Measurements from ENCODE around the gene FOXO1.

Gene FOXO1

DNA sequence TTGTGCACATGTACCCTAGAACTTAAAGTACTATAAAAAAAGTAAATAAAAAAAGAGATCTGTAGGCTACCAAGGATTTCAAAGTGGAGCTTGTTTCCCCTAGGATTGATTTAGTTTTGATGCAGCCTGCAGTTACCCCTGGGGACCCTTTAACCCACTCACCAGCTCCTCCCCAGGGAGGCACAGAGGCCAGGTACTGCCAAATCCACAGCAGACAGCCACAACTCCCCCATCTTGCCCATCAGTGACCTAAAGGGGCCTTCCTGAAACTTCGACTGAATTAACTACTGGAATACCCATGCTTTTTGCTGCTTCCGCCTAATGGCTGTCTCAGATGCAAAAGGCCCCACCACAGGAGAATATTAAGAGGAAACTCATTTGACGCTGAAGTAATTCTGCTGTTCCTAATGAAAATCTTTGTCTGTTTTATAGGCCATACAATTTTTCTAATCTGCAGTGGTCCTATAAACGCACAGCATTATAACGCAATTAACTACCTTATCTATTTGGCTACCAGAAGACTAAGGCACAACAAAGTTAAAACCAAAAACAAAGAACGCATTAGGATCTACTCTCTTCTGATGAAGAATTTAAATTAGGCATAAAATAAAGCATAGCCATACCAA lies 95.0 kb downstream of the FOXO1 start:
- Histone ChIP-seq H3K4me1 (ENCODE audit: control insufficient read depth in 5 of 5, insufficient read depth in 5 of 5, low read length in 5 of 5) (peaks cover 3 to 67% (median 54%) of the 10 kb centered on the region in 5 donors), H3K9me3 (ENCODE audit: control insufficient read depth in 5 of 5, low read length in 5 of 5) (no peaks in the 10 kb centered on the region), H3K27ac (ENCODE audit: low read depth, low read length) (peak overlapping the region; percentile 11), H3K36me3 (ENCODE audit: control insufficient read depth in 5 of 5, insufficient read depth in 5 of 5, low read length in 5 of 5) (no peaks in the 10 kb centered on the region), H3K9ac (ENCODE audit: low read length in 5 of 5) (no peak overlapping the region), H3K4me3 (ENCODE audit: low read depth in 1 of 5, low read length in 5 of 5) (no peak overlapping the region), H3K27me3 (ENCODE audit: control insufficient read depth in 5 of 5, insufficient read depth in 4 of 5, low read length in 5 of 5) (no peaks in the 10 kb centered on the region)

DNA sequence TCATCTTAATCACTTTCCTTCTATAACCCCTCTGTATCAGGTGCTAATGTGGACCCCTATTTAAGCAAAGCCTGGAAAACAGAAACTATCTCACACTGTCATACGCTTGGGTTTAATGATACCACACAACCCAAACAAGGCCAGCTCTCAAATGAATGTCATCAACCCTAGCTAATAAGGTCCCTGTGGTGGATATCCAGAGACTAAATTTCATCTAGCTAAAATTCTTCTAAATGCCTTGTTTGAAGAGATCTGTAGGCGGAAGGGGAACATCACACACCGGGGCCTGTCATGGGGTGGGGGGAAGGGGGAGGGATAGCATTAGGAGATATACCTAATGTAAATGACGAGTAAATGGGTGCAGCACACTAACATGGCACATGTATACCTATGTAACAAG lies 95.5 kb downstream of the FOXO1 start:
- Histone ChIP-seq H3K4me1 (ENCODE audit: control insufficient read depth in 5 of 5, insufficient read depth in 5 of 5, low read length in 5 of 5) (peaks cover 3 to 69% (median 55%) of the 10 kb centered on the region in 5 donors), H3K9ac (ENCODE audit: low read length in 5 of 5) (no peak overlapping the region), H3K27me3 (ENCODE audit: control insufficient read depth in 5 of 5, insufficient read depth in 4 of 5, low read length in 5 of 5) (no peaks in the 10 kb centered on the region), H3K36me3 (ENCODE audit: control insufficient read depth in 5 of 5, insufficient read depth in 5 of 5, low read length in 5 of 5) (no peaks in the 10 kb centered on the region), H3K27ac (ENCODE audit: low read depth, low read length) (peak overlapping the region; percentile 11), H3K4me3 (ENCODE audit: low read depth in 1 of 5, low read length in 5 of 5) (no peak overlapping the region), H3K9me3 (ENCODE audit: control insufficient read depth in 5 of 5, low read length in 5 of 5) (no peaks in the 10 kb centered on the region)

DNA sequence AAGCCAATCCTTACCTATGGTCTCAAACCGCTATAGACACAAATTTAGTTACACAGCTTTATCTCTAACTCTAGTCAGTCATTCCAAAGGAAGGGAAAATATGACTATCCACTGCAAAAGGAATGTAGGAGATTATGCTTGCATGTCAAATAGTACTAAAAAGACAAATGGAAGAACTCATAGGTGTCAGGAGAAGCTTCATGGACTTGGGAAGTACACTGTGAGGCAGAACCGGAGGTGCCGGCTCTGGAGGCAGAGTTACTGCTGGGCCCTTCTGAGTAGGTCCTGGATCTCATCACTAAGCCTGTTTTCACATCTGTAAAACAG lies 97.5 kb downstream of the FOXO1 start:
- H3K27ac ChIP-seq (ENCODE audit: low read depth, low read length) = peak overlapping the region; percentile 69
- H3K4me3 ChIP-seq (ENCODE audit: low read depth in 1 of 5, low read length in 5 of 5) = no peak overlapping the region
- H3K36me3 ChIP-seq (ENCODE audit: control insufficient read depth in 5 of 5, insufficient read depth in 5 of 5, low read length in 5 of 5) = no peaks in the 10 kb centered on the region
- no peaks in the 10 kb centered on the region for H3K27me3 ChIP-seq (ENCODE audit: control insufficient read depth in 5 of 5, insufficient read depth in 4 of 5, low read length in 5 of 5)
- H3K9me3 ChIP-seq (ENCODE audit: control insufficient read depth in 5 of 5, low read length in 5 of 5) = no peaks in the 10 kb centered on the region
- peak overlapping the region in 2 of 5 donors; percentile 46 to 52 for H3K9ac ChIP-seq (ENCODE audit: low read length in 5 of 5)
- peaks cover 8 to 80% (median 69%) of the 10 kb centered on the region in 5 donors for H3K4me1 ChIP-seq (ENCODE audit: control insufficient read depth in 5 of 5, insufficient read depth in 5 of 5, low read length in 5 of 5)

GRCh38 chr13:40568246-40569023 lies 98.0 kb downstream of the FOXO1 start:
- H3K27ac ChIP-seq (ENCODE audit: low read depth, low read length) = peak overlapping the region; percentile 69
- H3K9me3 ChIP-seq (ENCODE audit: control insufficient read depth in 5 of 5, low read length in 5 of 5) = no peaks in the 10 kb centered on the region
- H3K4me3 ChIP-seq (ENCODE audit: low read depth in 1 of 5, low read length in 5 of 5) = no peak overlapping the region
- no peaks in the 10 kb centered on the region for H3K36me3 ChIP-seq (ENCODE audit: control insufficient read depth in 5 of 5, insufficient read depth in 5 of 5, low read length in 5 of 5)
- no peaks in the 10 kb centered on the region for H3K27me3 ChIP-seq (ENCODE audit: control insufficient read depth in 5 of 5, insufficient read depth in 4 of 5, low read length in 5 of 5)
- peaks cover 10 to 84% (median 71%) of the 10 kb centered on the region in 5 donors for H3K4me1 ChIP-seq (ENCODE audit: control insufficient read depth in 5 of 5, insufficient read depth in 5 of 5, low read length in 5 of 5)
- peak overlapping the region in 2 of 5 donors; percentile 46 to 52 for H3K9ac ChIP-seq (ENCODE audit: low read length in 5 of 5)

GRCh38 chr13:40566811-40567210 lies 99.6 kb downstream of the FOXO1 start:
- peaks cover 16 to 89% (median 77%) of the 10 kb centered on the region in 5 donors for H3K4me1 ChIP-seq (ENCODE audit: control insufficient read depth in 5 of 5, insufficient read depth in 5 of 5, low read length in 5 of 5)
- H3K9me3 ChIP-seq (ENCODE audit: control insufficient read depth in 5 of 5, low read length in 5 of 5) = no peaks in the 10 kb centered on the region
- H3K27ac ChIP-seq (ENCODE audit: low read depth, low read length) = no peak overlapping the region
- no peak overlapping the region for H3K4me3 ChIP-seq (ENCODE audit: low read depth in 1 of 5, low read length in 5 of 5)
- H3K27me3 ChIP-seq (ENCODE audit: control insufficient read depth in 5 of 5, insufficient read depth in 4 of 5, low read length in 5 of 5) = no peaks in the 10 kb centered on the region
- H3K36me3 ChIP-seq (ENCODE audit: control insufficient read depth in 5 of 5, insufficient read depth in 5 of 5, low read length in 5 of 5) = no peaks in the 10 kb centered on the region
- H3K9ac ChIP-seq (ENCODE audit: low read length in 5 of 5) = no peak overlapping the region

DNA sequence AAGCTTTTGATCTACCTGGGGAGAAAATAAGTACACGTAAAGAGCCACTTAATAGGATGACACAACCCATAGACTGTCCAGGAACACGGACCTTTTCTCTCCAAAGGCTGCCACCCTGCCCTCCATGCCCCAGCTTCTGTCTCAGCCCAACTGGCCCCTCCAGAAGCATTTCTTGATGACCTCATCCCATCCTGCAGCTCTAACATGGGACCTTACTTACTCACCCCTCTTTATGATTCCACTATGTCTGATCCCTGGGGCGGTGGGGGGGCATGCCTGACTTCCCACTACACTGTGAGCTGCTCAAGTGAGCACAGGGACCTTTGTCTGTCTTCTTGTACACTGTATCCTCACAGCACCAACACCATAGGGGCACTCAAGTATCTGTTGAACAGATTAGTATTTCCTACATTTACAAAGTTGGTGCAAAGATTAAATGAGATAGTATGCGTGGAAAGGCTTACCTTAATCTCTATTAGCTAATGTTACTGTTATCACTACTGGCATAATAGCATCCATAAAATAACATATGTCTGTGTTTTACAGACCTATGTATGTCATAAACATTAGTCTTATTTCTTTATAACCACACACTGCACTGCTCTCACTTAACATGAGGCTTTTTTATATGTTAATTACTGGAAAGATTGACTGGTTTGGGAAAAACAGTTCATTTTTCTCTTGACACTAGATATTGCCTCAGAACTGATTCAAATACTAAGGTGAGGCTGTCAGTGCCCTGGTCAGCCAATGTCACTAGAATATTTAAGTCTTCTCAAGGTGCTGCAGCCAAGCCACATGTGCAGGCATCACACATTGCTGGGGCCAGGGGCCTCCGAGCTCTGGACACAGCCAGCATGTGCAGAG lies 100.9 kb downstream of the FOXO1 start:
- Histone ChIP-seq H3K4me1 (ENCODE audit: control insufficient read depth in 5 of 5, insufficient read depth in 5 of 5, low read length in 5 of 5) (peaks cover 16 to 79% (median 71%) of the 10 kb centered on the region in 5 donors), H3K9ac (ENCODE audit: low read length in 5 of 5) (no peak overlapping the region), H3K4me3 (ENCODE audit: low read depth in 1 of 5, low read length in 5 of 5) (no peak overlapping the region), H3K9me3 (ENCODE audit: control insufficient read depth in 5 of 5, low read length in 5 of 5) (no peaks in the 10 kb centered on the region), H3K27ac (ENCODE audit: low read depth, low read length) (peak overlapping the region; percentile 87), H3K36me3 (ENCODE audit: control insufficient read depth in 5 of 5, insufficient read depth in 5 of 5, low read length in 5 of 5) (peaks cover 0 to 2% (median under 1%) of the 10 kb centered on the region in 5 donors), H3K27me3 (ENCODE audit: control insufficient read depth in 5 of 5, insufficient read depth in 4 of 5, low read length in 5 of 5) (no peaks in the 10 kb centered on the region)

GRCh38 chr13:40564342-40565001 lies 102.0 kb downstream of the FOXO1 start:
- Histone ChIP-seq H3K27ac (ENCODE audit: low read depth, low read length) (peak overlapping the region; percentile 87), H3K9me3 (ENCODE audit: control insufficient read depth in 5 of 5, low read length in 5 of 5) (no peaks in the 10 kb centered on the region), H3K4me3 (ENCODE audit: low read depth in 1 of 5, low read length in 5 of 5) (peak overlapping the region; percentile 5 to 47 (median 18)), H3K27me3 (ENCODE audit: control insufficient read depth in 5 of 5, insufficient read depth in 4 of 5, low read length in 5 of 5) (no peaks in the 10 kb centered on the region), H3K36me3 (ENCODE audit: control insufficient read depth in 5 of 5, insufficient read depth in 5 of 5, low read length in 5 of 5) (peaks cover 0 to 12% (median 11%) of the 10 kb centered on the region in 5 donors), H3K4me1 (ENCODE audit: control insufficient read depth in 5 of 5, insufficient read depth in 5 of 5, low read length in 5 of 5) (peaks cover 16 to 80% (median 74%) of the 10 kb centered on the region in 5 donors), H3K9ac (ENCODE audit: low read length in 5 of 5) (peak overlapping the region in 4 of 5 donors; percentile 33 to 62 (median 43))

GRCh38 chr13:40563350-40564125 lies 102.9 kb downstream of the FOXO1 start:
- H3K9ac ChIP-seq (ENCODE audit: low read length in 5 of 5) = peak overlapping the region; percentile 18 to 48 (median 33)
- peaks cover 6 to 17% (median 15%) of the 10 kb centered on the region in 5 donors for H3K36me3 ChIP-seq (ENCODE audit: control insufficient read depth in 5 of 5, insufficient read depth in 5 of 5, low read length in 5 of 5)
- peak overlapping the region in 4 of 5 donors; percentile 10 to 39 (median 22) for H3K4me3 ChIP-seq (ENCODE audit: low read depth in 1 of 5, low read length in 5 of 5)
- peak overlapping the region; percentile 87 for H3K27ac ChIP-seq (ENCODE audit: low read depth, low read length)
- H3K4me1 ChIP-seq (ENCODE audit: control insufficient read depth in 5 of 5, insufficient read depth in 5 of 5, low read length in 5 of 5) = peaks cover 12 to 79% (median 69%) of the 10 kb centered on the region in 5 donors
- H3K27me3 ChIP-seq (ENCODE audit: control insufficient read depth in 5 of 5, insufficient read depth in 4 of 5, low read length in 5 of 5) = no peaks in the 10 kb centered on the region
- no peaks in the 10 kb centered on the region for H3K9me3 ChIP-seq (ENCODE audit: control insufficient read depth in 5 of 5, low read length in 5 of 5)

DNA sequence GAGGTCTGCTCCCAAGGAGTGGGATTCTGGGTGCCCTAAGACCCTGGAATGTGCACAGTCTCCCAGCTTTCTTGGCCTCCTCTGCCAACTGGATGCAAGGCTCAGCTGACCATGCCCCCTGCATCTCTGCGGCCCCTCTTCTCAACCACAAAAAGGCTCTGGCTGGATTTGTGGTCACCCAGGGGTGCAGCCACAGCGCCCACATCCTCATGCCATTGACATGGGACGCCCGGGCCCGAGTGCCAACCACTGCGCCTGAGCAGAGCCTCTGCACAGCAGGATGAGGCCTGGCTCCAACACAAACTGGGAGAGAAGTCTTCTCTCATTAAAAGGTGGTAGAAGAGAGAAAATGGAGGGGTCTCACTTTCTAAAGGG lies 103.5 kb downstream of the FOXO1 start:
- Histone ChIP-seq H3K27ac (ENCODE audit: low read depth, low read length) (peak overlapping the region; percentile 87), H3K9ac (ENCODE audit: low read length in 5 of 5) (peak overlapping the region in 2 of 5 donors; percentile 18 to 56), H3K4me3 (ENCODE audit: low read depth in 1 of 5, low read length in 5 of 5) (no peak overlapping the region), H3K36me3 (ENCODE audit: control insufficient read depth in 5 of 5, insufficient read depth in 5 of 5, low read length in 5 of 5) (peaks cover 7 to 19% (median 15%) of the 10 kb centered on the region in 5 donors), H3K4me1 (ENCODE audit: control insufficient read depth in 5 of 5, insufficient read depth in 5 of 5, low read length in 5 of 5) (peaks cover 12 to 78% (median 64%) of the 10 kb centered on the region in 5 donors), H3K27me3 (ENCODE audit: control insufficient read depth in 5 of 5, insufficient read depth in 4 of 5, low read length in 5 of 5) (no peaks in the 10 kb centered on the region), H3K9me3 (ENCODE audit: control insufficient read depth in 5 of 5, low read length in 5 of 5) (no peaks in the 10 kb centered on the region)

All from subcutaneous abdominal adipose tissue (tissue), 5 donors.